ENCODE measurements around the gene LDB3.

LDB3 gene

DNA sequence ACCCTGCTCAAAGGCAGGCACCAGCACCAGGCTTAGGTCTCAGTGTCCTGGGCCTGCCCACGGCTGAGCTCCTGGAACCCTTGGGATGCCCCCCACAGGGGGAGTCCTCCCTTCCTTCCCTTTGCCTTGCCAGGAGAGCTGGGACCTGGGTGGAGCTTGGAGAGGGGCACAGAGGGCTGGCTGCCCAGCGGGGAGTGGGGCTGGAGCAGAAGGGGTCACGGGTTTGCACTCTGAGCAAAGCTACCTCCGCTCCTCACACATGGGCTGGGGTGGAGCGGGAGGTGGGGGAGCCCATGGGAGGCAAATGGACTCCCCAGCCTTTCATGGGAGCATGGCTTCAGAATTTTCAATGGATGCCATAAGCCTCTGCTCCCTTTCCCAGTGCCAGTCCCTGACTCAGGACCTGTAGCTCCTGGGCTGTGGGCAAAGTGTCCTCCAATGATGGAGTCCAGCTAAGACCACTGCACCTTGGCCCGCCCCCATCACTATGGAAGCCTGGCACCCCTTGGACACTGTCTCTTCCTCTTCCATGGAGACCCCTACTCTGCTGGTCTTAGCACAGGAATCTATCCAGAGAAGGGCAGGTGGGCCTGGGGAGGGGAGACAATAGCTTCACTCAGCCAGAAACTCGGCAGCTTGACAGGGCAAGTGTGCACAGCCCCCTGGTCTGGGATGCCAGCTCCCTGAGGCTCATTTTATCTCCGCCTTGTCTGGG lies 39.9 kb downstream of the LDB3 start:
- DNase-seq, result no peak

DNA sequence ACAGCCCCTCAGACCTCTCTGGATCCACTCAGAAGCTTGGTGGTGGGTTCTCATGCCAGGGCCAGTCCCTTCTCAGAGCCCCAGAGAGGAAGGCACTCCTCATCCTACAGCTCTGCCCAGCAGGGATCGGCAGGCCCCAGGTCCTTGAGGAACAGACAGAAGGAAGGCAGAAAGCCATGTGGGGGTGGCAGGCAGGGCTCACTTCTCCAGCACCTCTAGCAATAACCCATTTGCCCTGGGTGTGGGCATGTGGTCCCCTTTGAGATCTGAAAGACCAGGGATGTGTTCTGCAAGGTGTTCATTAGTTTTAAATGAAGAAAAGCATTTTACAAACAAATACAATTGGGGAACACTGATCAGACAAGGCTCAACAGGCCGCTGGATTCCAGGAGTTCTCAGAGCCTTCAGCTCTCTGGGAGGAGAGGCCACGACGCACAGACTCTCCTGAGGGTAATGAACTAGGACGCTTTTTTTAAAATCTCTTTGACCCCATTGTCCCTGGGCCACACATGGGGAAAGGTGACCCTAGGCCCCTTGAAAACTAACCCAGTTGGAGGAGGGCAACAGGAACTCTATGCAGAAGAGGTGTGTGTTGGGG lies 40.6 kb downstream of the LDB3 start:
- DNase-seq, result no peak

DNA sequence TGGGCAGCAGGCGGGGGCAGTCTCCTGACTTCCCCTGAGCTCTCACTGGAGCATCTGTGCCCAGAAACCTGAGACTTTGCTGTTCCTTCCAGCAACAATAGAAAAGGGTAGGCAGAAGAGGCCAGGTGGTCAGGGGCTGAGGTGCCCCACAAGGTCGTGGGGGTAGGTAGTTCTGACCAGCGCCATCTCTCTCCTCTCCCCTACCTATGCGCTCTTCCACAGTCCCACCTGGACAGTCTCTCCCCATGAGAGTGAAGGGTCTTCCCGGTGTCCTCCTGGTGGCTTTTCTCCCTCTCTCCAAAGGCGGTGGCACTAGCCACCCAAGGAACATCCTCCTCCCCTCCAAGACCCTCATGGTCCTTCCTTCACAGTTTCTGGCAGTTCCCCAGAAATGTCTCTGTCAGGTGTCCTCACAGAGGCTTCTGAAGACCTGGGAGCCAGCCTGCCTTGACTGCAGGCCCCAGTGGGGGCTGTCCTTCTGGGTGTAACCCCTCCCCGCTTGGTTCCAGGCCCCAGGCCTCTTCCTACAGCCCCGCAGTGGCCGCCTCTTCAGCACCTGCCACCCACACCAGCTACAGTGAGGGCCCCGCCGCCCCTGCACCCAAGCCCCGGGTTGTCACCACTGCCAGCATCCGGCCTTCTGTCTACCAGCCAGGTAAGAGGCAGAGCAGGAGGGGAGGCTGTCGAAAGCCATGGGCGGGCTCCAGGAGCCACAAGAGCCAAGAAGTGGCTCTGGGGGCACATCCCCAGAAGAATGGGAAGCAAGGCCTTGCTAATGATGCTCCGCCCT lies 41.3 kb downstream of the LDB3 start:
- DNase-seq, result no peak

DNA sequence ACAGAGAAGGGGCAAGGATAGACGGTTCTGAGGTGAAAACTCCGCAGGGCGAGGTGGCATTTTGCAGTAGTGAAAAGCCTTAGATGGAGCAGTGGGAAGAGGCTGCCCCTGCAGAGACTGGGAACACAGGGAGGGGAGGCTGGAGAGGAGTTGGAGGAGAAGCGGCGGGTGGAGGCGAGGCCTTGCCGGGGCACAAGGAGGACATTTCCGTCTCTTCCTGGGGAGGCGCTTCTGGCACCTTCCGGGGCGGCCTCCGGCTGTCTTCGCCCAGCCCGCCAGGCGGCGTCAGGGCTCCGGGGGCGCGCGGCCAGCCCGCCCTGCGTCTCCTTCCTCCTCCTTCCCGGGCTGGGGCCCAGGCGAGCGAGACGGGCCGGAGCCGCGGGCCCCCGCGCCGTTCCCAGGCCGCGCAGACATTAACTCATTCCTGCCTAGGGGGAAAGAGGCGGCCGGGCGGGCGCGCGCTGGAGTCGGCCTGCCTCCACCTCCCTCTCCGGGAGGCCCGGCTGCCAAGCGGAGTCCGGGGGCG lies 42.7 kb downstream of the LDB3 start:
- peak; percentile 23 to 44 for DNase-seq

DNA sequence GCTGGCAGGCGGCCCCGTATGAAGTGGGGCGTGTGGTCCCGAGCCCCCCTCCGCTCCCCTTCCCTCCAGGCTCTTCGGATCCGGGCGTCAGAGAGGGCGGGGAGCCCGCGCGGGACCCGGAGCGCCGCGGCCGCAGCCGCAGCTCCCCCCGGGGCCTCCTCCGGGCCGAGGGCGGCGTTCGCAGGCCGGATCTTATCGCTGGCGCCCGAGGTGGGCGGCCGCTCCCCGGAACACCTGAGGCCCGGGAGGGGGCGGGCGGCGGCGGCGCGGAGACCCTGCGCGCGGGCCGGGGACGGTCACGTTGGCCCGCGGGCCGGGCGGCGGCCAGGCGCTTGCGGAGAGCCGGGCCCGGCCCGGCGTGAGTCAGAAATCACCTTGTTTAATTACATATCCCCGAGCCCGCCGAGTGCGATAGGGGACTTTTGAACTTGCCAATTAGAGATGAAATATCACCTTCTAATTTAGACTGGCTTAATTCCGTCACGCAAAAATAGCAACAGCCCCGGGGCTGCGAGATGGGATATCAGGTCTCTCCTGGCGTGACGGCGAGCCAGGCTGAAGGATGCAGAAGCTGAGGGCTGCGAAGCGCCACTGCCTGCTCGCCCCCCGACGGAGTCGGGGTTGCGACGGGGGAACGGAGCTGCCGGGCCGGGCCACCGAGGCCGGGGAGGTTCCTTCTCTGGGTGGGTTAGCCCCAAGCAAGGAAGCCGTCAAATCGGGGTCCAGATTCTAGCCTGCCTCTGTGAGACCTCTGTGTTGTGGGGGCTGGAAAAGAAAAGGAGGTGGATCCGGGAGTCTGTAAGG lies 43.4 kb downstream of the LDB3 start:
- DNase-seq, result peak; percentile 9 to 10

DNA sequence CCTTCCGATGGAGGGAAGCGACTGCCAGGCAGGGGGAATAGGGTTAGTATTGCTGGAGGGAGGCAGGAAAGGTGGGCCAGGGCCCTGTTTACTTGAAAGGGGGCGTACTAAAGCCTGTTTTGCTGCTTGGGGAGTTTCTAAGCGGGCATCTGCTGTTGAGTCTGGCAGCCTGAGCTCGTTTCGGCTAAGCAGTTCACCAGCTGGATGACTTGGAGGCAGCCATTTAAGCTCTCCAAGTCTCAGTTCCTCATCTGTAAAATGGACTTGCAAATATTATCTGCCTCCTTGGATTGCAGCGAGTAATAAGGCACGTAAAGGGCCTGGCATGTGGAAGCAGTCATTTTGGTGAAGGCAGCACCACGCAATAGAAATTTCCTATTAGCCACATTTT lies 44.0 kb downstream of the LDB3 start:
- no peak for DNase-seq

DNA sequence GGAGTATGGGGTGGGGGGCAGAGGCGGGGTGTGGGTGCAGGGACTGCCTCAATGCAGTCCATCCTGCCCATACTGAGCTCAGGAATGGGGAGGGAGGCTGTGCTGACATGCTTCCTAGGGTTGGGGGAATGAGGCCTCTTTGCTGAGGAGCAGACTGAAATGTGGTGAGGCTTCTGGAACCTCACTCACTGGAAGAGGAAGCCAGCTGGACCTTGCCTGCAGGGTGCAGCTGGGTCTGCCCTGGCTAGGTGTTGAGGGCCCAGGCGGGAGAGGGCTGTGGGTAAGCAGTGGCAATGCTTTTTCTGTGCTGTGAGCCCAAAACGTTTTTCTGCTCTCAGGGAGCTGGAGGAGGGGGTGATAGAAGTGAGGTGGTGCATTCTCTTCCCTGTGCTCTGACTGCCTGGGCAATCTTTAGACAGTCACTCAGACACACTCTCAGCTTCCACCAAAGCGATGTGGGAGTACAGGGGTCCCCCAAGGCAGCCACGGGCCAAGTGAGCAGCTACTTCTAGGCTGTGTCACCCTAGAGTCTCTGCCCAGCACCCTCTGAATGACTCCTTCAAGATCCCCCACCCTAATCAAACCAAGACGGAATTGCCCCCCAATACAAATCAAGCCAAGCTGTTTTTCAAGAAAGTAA lies 47.0 kb downstream of the LDB3 start:
- DNase-seq, result no peak

DNA sequence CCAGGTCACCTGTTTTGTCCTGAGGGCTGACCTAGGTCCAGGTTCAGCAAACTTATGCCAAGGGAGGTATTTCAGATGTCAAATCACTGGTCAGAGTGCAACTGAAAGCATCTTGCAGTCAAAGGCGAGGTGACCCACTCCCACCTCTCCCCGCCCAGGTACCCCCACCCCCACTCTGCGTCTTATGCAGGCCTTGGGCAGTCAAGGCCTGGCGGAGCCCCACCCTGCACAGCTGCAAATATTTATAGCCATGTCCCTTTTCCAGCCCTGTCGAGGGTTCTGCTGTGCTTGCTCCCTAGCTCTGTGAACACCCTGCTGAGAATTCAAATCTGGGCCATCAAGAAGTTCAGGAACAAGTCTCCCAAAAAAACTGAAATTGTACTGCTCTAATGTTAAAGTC lies 47.5 kb downstream of the LDB3 start:
- DNase-seq, result no peak

DNA sequence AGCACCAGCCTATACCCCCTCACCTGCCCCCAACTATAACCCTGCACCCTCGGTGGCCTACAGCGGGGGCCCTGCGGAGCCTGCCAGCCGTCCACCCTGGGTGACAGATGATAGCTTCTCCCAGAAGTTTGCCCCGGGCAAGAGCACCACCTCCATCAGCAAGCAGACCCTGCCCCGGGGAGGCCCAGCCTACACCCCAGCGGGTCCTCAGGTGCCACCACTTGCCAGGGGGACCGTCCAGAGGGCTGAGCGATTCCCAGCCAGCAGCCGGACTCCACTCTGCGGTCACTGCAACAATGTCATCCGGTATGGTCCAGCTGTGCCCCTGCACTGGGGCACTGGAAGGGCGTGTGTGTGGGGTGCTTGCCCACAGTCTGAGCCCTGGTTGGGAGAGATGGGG lies 48.2 kb downstream of the LDB3 start:
- no peak for DNase-seq

DNA sequence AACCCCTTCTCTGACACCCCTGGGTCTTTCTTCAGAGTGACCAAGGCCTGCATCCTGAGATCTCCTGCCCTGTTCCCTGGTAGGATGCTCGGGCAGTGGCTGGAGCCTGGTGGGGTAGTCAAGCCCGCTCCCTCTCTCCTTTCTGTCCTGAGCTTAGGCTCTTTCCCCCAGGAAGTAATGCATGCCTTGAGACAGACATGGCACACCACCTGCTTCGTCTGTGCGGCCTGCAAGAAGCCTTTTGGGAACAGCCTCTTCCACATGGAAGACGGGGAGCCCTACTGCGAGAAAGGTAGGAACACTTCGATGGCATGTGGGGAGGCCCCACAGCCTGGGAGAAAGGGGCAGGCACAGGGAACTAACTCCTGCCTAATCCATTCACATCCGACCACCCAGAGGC lies 50.2 kb downstream of the LDB3 start:
- DNase-seq, result no peak

DNA sequence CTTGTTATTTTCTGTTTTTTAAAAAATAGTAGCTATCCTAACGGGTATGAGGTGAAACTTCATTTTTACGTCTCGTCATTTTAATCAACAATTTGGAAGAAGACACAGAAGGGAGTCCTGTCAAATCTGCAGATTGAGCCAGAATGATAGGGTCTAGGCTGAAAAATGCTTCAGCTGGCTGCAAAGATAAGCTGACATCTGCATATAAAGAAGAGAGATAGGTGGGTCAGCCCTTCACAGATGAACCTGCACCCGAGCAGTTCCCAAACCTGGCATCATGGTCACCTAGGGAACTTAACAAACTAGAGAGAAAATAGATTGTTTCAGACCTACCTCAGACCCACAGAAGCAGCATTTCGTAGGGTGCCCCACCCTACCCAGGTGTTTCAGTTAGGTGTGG lies 52.9 kb downstream of the LDB3 start:
- no peak for DNase-seq

DNA sequence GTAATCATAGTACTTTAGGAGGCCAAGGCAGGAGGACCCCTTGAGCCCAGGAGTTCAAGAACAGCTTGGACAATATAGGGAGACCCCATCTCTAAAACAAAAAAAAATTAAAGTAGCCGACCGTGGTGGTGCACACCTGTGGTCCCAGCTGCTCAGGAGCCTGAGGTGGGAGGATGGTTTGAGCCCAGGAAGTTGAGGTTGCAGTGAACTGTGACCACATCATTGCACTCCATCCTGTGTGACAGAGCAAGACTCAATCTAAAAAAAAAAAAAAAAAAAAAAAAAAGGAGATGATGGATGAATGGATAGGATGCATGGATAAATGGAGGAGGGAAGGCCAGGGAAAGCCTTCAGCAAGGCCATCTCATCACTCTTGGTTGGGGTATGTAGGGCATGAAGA lies 54.7 kb downstream of the LDB3 start:
- DNase-seq, result no peak

DNA sequence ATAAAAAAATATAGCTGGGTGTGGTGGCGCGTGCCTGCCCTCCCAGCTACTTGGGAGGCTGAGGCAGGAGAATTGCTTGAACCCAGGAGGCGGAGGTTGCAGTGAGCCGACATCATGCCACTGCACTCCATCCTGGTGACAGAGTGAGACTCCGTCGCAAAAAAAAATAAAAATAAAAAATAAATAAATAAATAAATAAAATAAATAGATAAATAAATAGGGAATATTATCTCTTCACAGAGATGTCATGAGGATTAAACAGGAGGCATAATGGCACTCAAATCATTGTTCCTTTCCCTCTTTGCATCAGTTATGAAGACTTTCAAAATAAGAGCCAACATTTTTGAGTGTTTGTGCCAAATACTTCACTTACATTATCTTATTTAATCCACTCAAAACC lies 56.1 kb downstream of the LDB3 start:
- DNase-seq, result no peak

DNA sequence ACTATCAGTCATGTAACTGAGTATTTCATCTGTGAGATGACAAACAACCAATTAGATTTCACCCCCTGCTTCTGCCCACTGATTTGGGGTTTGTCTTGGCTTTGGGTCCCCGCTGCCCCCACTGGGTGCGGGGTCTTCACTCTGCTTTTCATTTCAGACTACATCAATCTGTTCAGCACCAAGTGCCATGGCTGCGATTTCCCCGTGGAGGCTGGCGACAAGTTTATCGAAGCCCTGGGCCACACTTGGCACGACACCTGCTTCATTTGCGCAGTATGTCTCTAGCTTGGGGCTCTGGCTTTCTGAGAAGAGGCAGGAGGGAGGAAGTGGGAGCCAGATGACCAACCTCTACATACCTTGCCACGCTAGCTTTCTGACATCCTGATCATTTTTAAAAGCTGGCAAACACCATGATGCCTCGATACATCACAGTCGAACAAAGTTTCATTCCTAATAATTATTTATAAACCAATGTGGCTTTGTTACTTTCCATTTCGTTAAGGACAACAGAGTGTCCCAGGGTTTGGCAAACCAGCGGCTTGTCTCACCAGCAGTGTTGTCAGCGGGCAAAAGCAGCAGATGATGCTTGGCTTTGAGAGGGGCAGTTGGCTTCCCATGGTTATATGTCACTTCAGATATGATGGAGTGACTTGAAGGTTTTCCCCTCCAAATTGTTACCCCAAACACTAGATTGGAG lies 57.8 kb downstream of the LDB3 start:
- DNase-seq, result no peak

DNA sequence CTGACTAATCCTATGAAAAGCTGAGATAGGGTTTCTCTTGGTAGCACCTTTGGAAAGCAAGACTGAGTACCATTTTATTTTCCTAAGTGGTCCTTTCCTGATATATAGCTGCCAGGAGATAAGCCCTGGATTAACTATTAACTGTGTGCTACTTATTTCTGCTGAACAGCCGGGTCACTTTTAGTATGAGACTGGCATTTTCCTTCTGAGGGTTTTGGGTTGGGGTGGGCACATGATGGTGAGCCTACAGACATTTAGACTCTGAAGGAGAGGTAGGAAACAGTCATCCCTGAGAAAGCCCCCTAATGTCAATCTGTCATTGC lies 58.3 kb downstream of the LDB3 start:
- no peak for DNase-seq

DNA sequence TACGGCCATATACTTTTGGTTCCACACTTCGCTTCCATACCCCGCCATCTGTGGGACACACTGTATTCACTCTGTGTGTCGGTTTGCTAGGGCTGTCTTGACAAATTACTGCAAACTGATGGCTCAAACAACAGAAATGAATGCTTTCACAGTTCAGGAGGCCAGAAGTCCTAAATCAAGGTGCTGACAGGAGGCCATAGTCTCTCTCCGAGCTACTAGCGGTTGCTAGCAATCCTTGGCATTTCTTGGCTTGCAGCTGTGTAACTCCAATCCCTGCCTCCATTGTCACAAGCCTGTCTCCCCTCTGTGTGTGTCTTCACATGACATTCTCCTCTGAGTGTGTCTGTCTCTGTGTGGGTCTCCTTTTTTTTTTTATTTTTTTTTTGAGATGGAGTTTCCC lies 59.2 kb downstream of the LDB3 start:
- no peak for DNase-seq

DNA sequence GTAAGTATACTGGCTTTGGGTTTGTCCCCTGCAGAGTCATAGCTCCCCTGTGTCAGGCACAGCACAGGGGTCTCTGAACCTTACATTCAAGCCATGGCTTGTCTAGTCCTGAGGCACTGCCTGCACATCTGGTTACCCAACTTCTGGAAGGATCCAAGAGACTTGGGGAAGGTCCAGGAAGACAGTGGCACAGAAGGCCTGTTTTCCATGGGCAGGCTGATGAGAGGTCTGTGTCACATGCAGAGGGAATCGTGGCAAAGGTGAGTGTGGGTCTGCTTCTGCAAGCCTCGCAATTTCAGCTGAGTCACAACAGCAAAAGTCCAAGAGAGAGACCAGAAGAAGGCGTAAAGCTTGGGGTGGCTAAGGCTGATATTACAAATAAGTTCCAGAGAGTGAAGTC lies 59.7 kb downstream of the LDB3 start:
- no peak for DNase-seq

DNA sequence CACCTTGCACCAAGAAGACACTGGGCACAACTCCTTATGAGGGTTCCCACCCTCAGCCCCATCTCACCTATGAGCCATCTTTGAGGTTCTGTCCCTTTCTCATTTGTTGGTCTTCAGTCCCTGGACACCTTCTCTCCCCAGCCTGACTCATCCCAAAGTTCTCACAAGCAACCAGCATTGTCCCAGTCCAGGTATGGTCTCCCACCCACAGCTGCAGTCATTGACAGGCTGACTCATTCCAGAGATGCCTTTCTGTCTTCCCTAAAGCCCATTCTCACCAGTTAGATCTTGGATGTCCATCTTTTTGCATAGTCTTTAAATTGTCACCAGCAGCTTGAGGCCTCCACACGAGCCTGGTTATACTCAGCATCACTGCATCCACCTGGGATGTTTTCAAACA lies 61.4 kb downstream of the LDB3 start:
- no peak for DNase-seq

DNA sequence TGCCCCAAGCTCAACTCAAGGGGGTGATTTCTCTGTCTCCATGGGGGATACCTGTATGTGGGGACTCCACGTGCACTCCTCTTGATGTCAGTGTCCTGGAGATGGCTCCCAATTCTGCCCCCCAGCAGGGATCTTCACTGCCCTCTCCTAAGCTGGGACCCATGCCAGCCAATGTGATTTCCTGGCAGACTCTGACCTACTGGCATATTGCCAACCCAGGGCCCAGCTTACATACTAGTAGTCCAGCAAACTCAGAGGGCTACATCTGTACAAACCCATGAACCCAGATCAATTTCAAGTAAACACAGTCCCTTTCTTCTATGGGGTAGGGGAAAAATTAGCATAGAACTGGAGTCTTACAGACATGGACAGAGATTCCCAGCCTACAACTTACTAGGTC lies 61.9 kb downstream of the LDB3 start:
- DNase-seq, result peak; percentile 29 to 30

DNA sequence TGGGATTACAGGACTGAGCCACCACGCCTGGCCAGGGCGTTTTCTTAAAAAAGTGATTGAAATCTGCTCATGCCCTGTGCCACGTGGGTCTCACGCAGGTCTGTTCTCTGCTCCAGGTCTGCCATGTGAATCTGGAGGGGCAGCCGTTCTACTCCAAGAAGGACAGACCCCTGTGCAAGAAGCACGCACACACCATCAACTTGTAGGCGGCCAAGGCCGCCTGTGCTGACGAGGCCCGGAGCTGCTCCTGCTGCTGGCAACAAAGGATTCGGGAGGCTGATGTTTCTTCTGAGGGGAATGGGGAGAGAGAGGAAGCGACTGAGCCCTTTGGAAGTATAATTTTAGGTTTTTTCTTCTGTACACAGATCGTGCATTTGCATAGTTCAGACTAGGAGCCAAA lies 64.5 kb downstream of the LDB3 start:
- no peak for DNase-seq

DNA sequence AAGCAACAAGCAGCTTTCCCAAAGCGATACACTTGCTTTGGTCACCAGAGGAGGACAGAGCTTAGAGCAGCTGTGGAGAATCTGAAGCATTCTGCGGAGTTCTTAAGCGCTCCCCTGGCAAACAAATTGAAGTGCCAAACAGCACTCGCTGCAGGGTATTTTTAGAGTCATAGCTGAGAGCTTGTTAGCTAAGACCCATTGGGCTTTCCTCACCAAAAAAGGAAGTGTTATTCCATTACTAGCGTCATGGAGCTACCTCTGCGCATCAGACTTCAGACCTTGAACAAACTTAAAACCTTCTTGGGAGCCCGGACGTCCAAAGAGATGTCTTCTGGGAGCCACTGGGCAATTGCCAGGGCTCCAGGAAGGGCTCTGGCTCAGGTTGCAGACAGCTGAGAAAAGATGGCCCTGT lies 65.0 kb downstream of the LDB3 start:
- DNase-seq, result no peak

All from SHP77 (cell line).